HCT116 (cell line): Measurements from ENCODE around the gene NT5E. TPM values are rescaled to one million over a fixed set of nuclear protein-coding genes. Genes with fewer than 3 reads are reported as not detected.
A peak's percentile ranks its signal among the peaks of the same experiment; 100 is the strongest.

Experiments used
- ATAC-seq: fragments of 200-7000 bp; cut with Tn5 transposase; 2 replicates; pipeline ENCODE4 v1.9.1; 2020; ENCODE audit warnings: mild to moderate bottlenecking, moderate library complexity
- BruUV-seq: library from RNA; stranded (reverse); fragments of 400-500 nt; replicated peaks from 2 replicates; lab custom pipeline; 2021; lab: Mats Ljungman, UMichigan
- CTCF ChIA-PET: fragments of 300-600 bp; sonication (Branson Sonifier 250); formaldehyde crosslinking; loops from one replicate; lab custom pipeline; 2021; ENCODE audit warnings: antibody characterized with exemption; lab: Charles Lee
- POLR2A ChIA-PET: fragments of 300-600, 350-600 bp; sonication (Branson Sonifier 250); formaldehyde crosslinking; loops from one replicate; lab custom pipeline; 2021; ENCODE audit warnings: antibody characterized with exemption; lab: Charles Lee
- RAD21 ChIA-PET, 2 experiments: fragments of 300-600 bp; sonication (Branson Sonifier 250); formaldehyde crosslinking; loops; one replicate each; lab custom pipeline; 2023; ENCODE audit warnings: low total read pairs in 2 of 2; ENCODE audit not compliant: uncharacterized antibody in 2 of 2, unreplicated experiment in 2 of 2, low non-redundant PET in 1 of 2; lab: Charles Lee
- DNase-seq: peaks from one replicate; pipeline ENCODE4 v3.0.0-alpha.2; 2010; ENCODE audit warnings: low read depth, low spot score
- H2AFZ ChIP-seq: fragments of 200-600 bp; shearing (Covaris generic), sonication (generic); 2 replicates; pipeline ENCODE4 v1.6.1; 2017; ENCODE audit warnings: low read depth, mixed run types, mixed read lengths, antibody characterized with exemption, low read length; ENCODE audit not compliant: poor library complexity, severe bottlenecking
- H3K27ac ChIP-seq: 2 replicates; pipeline ENCODE4 v1.5.1; 2012; ENCODE audit warnings: low read depth, low read length
- H3K27me3 ChIP-seq: fragments of 200-600 bp; sonication (generic); 2 replicates; pipeline ENCODE4 v1.6.1; 2016; ENCODE audit warnings: mixed run types, low read length, mixed read lengths; ENCODE audit not compliant: insufficient read depth
- H3K36me3 ChIP-seq, 2 experiments: fragments of 200-500 bp in 1 of 2; fragments of 200-600 bp in 1 of 2; sonication (Bioruptor generic) in 1 of 2; sonication (generic) in 1 of 2; 2 replicates each; pipeline versions ENCODE4 v1.5.1 to v1.6.1; 2014 to 2016; ENCODE audit warnings: low read length in 2 of 2, inconsistent platforms in 1 of 2, mixed read lengths in 1 of 2, mixed run types in 1 of 2; ENCODE audit not compliant: insufficient read depth in 2 of 2, control insufficient read depth in 1 of 2
- H3K4me1 ChIP-seq, 2 experiments: fragments of 200-600 bp in 1 of 2; sonication (generic) in 1 of 2; 2 replicates each; pipeline versions ENCODE4 v1.5.1 to v1.6.1; 2012 to 2017; ENCODE audit warnings: low read length in 2 of 2, inconsistent platforms in 1 of 2, mild to moderate bottlenecking in 1 of 2, mixed read lengths in 1 of 2, mixed run types in 1 of 2, moderate library complexity in 1 of 2; ENCODE audit not compliant: insufficient read depth in 2 of 2, control insufficient read depth in 1 of 2
- H3K4me2 ChIP-seq: fragments of 200-600 bp; sonication (generic); 2 replicates; pipeline ENCODE4 v1.6.1; 2017; ENCODE audit warnings: mixed run types, low read length, mixed read lengths
- H3K4me3 ChIP-seq, 2 experiments: fragments of 200-600 bp in 1 of 2; sonication (generic) in 1 of 2; replicated peaks in 1 of 2; 2 replicates each; pipeline ENCODE4 v1.5.1; 2011 to 2016; ENCODE audit warnings: low read length in 2 of 2, control low read depth in 1 of 2, low read depth in 1 of 2, mild to moderate bottlenecking in 1 of 2, mixed read lengths in 1 of 2, mixed run types in 1 of 2
- H3K79me2 ChIP-seq: fragments of 200-600 bp; sonication (generic); 2 replicates; pipeline ENCODE4 v1.6.1; 2017; ENCODE audit warnings: mild to moderate bottlenecking, mixed run types, low read length, moderate library complexity, mixed read lengths; ENCODE audit not compliant: insufficient read depth
- H3K9ac ChIP-seq: fragments of 200-600 bp; sonication (generic); 2 replicates; pipeline ENCODE4 v1.6.1; 2016; ENCODE audit warnings: low read length, mixed read lengths
- H3K9me2 ChIP-seq: fragments of 200-600 bp; sonication (generic), shearing (Covaris generic); 2 replicates; pipeline ENCODE4 v1.6.1; 2017; ENCODE audit warnings: mixed run types, mild to moderate bottlenecking, moderate library complexity; ENCODE audit not compliant: insufficient read depth
- H3K9me3 ChIP-seq, 2 experiments: fragments of 200-500 bp in 1 of 2; fragments of 200-600 bp in 1 of 2; sonication (Bioruptor generic) in 1 of 2; sonication (generic) in 1 of 2; 2 replicates each; pipeline ENCODE4 v1.6.1; 2014 to 2017; ENCODE audit warnings: low read length in 2 of 2, mixed read lengths in 2 of 2, inconsistent platforms in 1 of 2, low read depth in 1 of 2, mild to moderate bottlenecking in 1 of 2, mixed run types in 1 of 2, moderate library complexity in 1 of 2; ENCODE audit not compliant: control insufficient read depth in 1 of 2, insufficient read depth in 1 of 2
- H4K20me1 ChIP-seq: fragments of 200-600 bp; sonication (generic), shearing (Covaris generic); 2 replicates; pipeline ENCODE4 v1.6.1; 2017; ENCODE audit warnings: mixed run types, mild to moderate bottlenecking, moderate library complexity; ENCODE audit not compliant: insufficient read depth
- ELF1 ChIP-seq: IDR thresholded peaks from 2 replicates; pipeline ENCODE4 v1.6.1; 2012; ENCODE audit warnings: low read depth, borderline replicate concordance
- EZH2 ChIP-seq: fragments of 200-600 bp; sonication (generic); IDR thresholded peaks from 2 replicates; pipeline ENCODE4 v1.6.1; 2017; ENCODE audit warnings: antibody characterized with exemption, mixed run types
- EZH2phosphoT487 ChIP-seq: fragments of 200-600 bp; IDR thresholded peaks from 2 replicates; pipeline ENCODE4 v1.6.1; 2018; ENCODE audit warnings: antibody characterized with exemption, borderline replicate concordance
- JUND ChIP-seq: IDR thresholded peaks from 2 replicates; pipeline ENCODE4 v1.6.1; 2012
- POLR2AphosphoS5 ChIP-seq: IDR thresholded peaks from 2 replicates; pipeline ENCODE4 v1.6.1; 2011; ENCODE audit warnings: mild to moderate bottlenecking, low read depth, low read length, moderate library complexity
- RAD21 ChIP-seq: IDR thresholded peaks from 2 replicates; pipeline ENCODE4 v1.6.1; 2012; ENCODE audit warnings: low read depth, mild to moderate bottlenecking
- SP1 ChIP-seq: IDR thresholded peaks from 2 replicates; pipeline ENCODE4 v1.6.1; 2012; ENCODE audit warnings: low read depth
- SRF ChIP-seq: IDR thresholded peaks from 2 replicates; pipeline ENCODE4 v1.6.1; 2012; ENCODE audit warnings: low read depth
- intact Hi-C: fragments of 100-400 bp; cut with micrococcal nuclease; formaldehyde crosslinking; loops from 2 replicates; pipeline ENCODE4 v1.10.0; 2022
- total RNA-seq: library from RNA; stranded (reverse); gene quantifications from one replicate; pipeline ENCODE4 v1.2.1, GENCODE V29; 2021; ENCODE audit not compliant: unreplicated experiment
- TF ChIP-seq, protein P1 (sequence below), 3 experiments: fragments of 200-600 bp in 1 of 3; sonication (generic) in 1 of 3; IDR thresholded peaks in 2 of 3; conservative IDR thresholded peaks in 1 of 3; 2 replicates each; pipeline ENCODE4 v1.5.1; 2012 to 2017; ENCODE audit warnings: low read depth in 2 of 3, low read length in 2 of 3, antibody characterized with exemption in 1 of 3, borderline replicate concordance in 1 of 3, control low read depth in 1 of 3, mild to moderate bottlenecking in 1 of 3, mixed read lengths in 1 of 3, mixed run types in 1 of 3, moderate library complexity in 1 of 3; ENCODE audit not compliant: insufficient read depth in 1 of 3
- TF ChIP-seq, protein P2 (sequence below): IDR thresholded peaks from 2 replicates; pipeline ENCODE4 v1.6.1; 2012

NT5E gene
- total RNA-seq, 1 experiment from 2014 or later = 68.2 TPM

- BruUV-seq = no TSS peak
- Histone ChIP-seq H2AFZ (peak overlapping the region; percentile 59), H3K27ac (no peak overlapping the region), H3K9ac (no peak overlapping the region), H3K9me2 (no peaks in the 10 kb centered on the region), H4K20me1 (no peaks in the 10 kb centered on the region), H3K4me1 (peaks cover 0 to 14% of the 10 kb centered on the region in 2 experiments; a peak in 2 of 4 replicates), H3K27me3 (no peaks in the 10 kb centered on the region), H3K4me3 (no peak overlapping the region), H3K4me2 (no peak overlapping the region), H3K9me3 (no peaks in the 10 kb centered on the region), H3K36me3 (no peaks in the 10 kb centered on the region), H3K79me2 (no peaks in the 10 kb centered on the region)
- ATAC-seq (no peak), DNase-seq (no peak)
- TF ChIP-seq EZH2phosphoT487 = no peak
- TF ChIP-seq SRF = no peak
- TF ChIP-seq, protein P1, sequence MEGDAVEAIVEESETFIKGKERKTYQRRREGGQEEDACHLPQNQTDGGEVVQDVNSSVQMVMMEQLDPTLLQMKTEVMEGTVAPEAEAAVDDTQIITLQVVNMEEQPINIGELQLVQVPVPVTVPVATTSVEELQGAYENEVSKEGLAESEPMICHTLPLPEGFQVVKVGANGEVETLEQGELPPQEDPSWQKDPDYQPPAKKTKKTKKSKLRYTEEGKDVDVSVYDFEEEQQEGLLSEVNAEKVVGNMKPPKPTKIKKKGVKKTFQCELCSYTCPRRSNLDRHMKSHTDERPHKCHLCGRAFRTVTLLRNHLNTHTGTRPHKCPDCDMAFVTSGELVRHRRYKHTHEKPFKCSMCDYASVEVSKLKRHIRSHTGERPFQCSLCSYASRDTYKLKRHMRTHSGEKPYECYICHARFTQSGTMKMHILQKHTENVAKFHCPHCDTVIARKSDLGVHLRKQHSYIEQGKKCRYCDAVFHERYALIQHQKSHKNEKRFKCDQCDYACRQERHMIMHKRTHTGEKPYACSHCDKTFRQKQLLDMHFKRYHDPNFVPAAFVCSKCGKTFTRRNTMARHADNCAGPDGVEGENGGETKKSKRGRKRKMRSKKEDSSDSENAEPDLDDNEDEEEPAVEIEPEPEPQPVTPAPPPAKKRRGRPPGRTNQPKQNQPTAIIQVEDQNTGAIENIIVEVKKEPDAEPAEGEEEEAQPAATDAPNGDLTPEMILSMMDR (IDR thresholded peaks at IDR 0.05 in 2 of 3, conservative IDR thresholded peaks at IDR 0.05 in 1 of 3; ENCODE audit: borderline replicate concordance in 1 of 3, insufficient read depth in 1 of 3, low read depth in 2 of 3, low read length in 2 of 3) = no peak
- no peak for TF ChIP-seq ELF1
- no peak for TF ChIP-seq RAD21
- no peak for TF ChIP-seq SP1
- TF ChIP-seq, protein P2, sequence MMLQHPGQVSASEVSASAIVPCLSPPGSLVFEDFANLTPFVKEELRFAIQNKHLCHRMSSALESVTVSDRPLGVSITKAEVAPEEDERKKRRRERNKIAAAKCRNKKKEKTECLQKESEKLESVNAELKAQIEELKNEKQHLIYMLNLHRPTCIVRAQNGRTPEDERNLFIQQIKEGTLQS = no peak
- TF ChIP-seq JUND = no peak
- no peak for TF ChIP-seq EZH2
- TF ChIP-seq POLR2AphosphoS5 = no peak
- POLR2A ChIA-PET = no interaction called here
- CTCF ChIA-PET = no interaction called here
- RAD21 ChIA-PET = no interaction called here
- intact Hi-C loops = no loop called here
These were observed 30.7 kb upstream of the NT5E start for GRCh38 chr6:85419046-85419759.
